Stomach (tissue), 9 donors: Measurements from ENCODE around the gene LDLRAD3. TPM values are rescaled to one million over a fixed set of nuclear protein-coding genes. Genes with fewer than 3 reads are reported as not detected.

Source experiments
- DNase-seq, 2 donors: peaks; one replicate each; pipeline versions ENCODE4 v3.0.0 to v3.0.0-alpha.2; 2013 to 2019
- H3K27ac ChIP-seq, 5 donors: fragments of 200-600 bp in 4 of 5; sonication (generic) in 4 of 5; one replicate each; pipeline ENCODE4 v1.5.1; 2013 to 2019; ENCODE audit warnings: mild to moderate bottlenecking in 1 of 5, moderate library complexity in 1 of 5
- H3K27me3 ChIP-seq, 3 donors: fragments of 200-600 bp; sonication (generic); one replicate each; pipeline ENCODE4 v1.5.1; 2017 to 2019; ENCODE audit warnings: mixed run types in 1 of 3
- H3K36me3 ChIP-seq, 4 donors: fragments of 200-600 bp; sonication (generic); 1 replicate in 3 of 4; 2 replicates in 1 of 4; pipeline ENCODE4 v1.5.1; 2016 to 2019
- H3K4me1 ChIP-seq, 4 donors: fragments of 200-600 bp; sonication (generic); one replicate each; pipeline ENCODE4 v1.5.1; 2016 to 2019
- H3K4me3 ChIP-seq, 4 donors: fragments of 200-600 bp; sonication (generic) in 3 of 4; one replicate each; pipeline ENCODE4 v1.5.1; 2016 to 2019; ENCODE audit warnings: mild to moderate bottlenecking in 1 of 4
- H3K9me3 ChIP-seq, 4 donors: fragments of 200-600 bp; sonication (generic); one replicate each; pipeline ENCODE4 v1.5.1; 2016 to 2019
- EP300 ChIP-seq: sonication (generic); formaldehyde crosslinking; IDR thresholded peaks from one replicate; pipeline ENCODE4 v1.6.1; 2017; ENCODE audit warnings: antibody characterized with exemption
- POLR2A ChIP-seq, 4 donors: fragments of 450-650 bp; IDR thresholded peaks; one replicate each; pipeline ENCODE4 v1.6.1; 2016; ENCODE audit warnings: antibody characterized with exemption in 4 of 4, control low read depth in 2 of 4, mild to moderate bottlenecking in 1 of 4, moderate library complexity in 1 of 4
- POLR2AphosphoS5 ChIP-seq, 3 donors: sonication (generic); formaldehyde crosslinking; IDR thresholded peaks; one replicate each; pipeline ENCODE4 v1.6.1; 2016; ENCODE audit warnings: antibody characterized with exemption in 3 of 3
- WGBS, 5 donors: extraction: QIAGEN DNeasy Blood & Tissue Kit in 3 of 5; methylation state at CpG; one replicate each; pipeline versions ENCODE4 v1.1.5 to v1.1.7; 2013 to 2018; 5-methylcytosine and 5-hydroxymethylcytosine counted together
- intact Hi-C: fragments of 100-400 bp; cut with DNase I; formaldehyde crosslinking; loops from one replicate; pipeline ENCODE4 v1.15.1; 2023; ENCODE audit warnings: low total_unique reads
- polyA plus RNA-seq, 3 donors: library from polyadenylated mRNA; stranded (reverse); fragments of 200-250 nt; gene quantifications; one replicate each; pipeline ENCODE4 v1.2.3, GENCODE V29; 2013
- total RNA-seq, 5 donors: library from RNA; depleted of rRNA; stranded (reverse); fragments of >200 nt; gene quantifications; one replicate each; pipeline versions ENCODE4 v1.1.0 to v1.2.3, GENCODE V29; 2014 to 2016
- TF ChIP-seq, protein P1 (sequence below), 7 experiments: fragments of 450-650 bp in 4 of 7; fragments of 200-600 bp in 3 of 7; sonication (generic) in 3 of 7; IDR thresholded peaks; one replicate each; pipeline ENCODE4 v1.5.1; 2016 to 2019; ENCODE audit warnings: antibody characterized with exemption in 7 of 7, control low read depth in 2 of 7, mild to moderate bottlenecking in 1 of 7
- donor health status: healthy with polysubstance abuse.
- donor health status: Bipolar disorder and iron deficiency.
- donor health status: healthy.

Gene LDLRAD3
- total and polyA plus RNA-seq, 8 donors = 2.0 to 22.8 (median 7.9) TPM

DNA sequence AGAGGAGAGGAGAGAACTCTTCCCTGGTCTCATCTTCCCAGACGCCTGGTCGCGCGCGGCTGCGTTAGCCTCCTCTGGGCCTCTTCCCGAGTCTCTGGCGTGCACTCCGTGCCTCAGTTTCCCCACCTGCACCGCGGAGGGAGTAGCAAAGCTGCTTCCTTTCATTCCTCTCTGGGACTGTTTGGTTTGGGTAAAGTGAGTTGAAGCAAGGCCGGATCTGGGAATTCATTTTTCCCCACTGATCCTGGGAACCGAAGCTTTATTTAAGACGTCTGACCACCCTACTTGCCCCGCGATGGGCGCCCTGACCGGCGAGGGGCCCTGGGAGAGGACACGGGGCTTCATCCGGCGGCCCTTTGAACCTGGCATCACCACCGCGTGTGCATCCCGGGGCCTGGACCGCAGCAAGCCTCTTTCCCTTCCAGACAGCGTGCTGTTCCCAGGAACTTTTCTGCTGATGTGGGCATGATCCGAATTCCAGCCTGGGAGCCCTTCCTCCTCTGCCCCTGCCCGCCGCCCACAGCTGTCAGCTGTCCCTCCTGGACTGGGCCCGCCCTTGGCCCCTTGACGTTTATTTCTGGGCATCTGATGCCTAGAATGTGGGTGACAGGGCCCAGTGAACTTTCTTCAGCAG lies 758 bp downstream of the LDLRAD3 start:
- TF ChIP-seq POLR2AphosphoS5 (IDR thresholded peaks at IDR 0.05) (no peak), POLR2A (IDR thresholded peaks at IDR 0.05) (no peak), EP300 (no peak)
- TF ChIP-seq, protein P1, sequence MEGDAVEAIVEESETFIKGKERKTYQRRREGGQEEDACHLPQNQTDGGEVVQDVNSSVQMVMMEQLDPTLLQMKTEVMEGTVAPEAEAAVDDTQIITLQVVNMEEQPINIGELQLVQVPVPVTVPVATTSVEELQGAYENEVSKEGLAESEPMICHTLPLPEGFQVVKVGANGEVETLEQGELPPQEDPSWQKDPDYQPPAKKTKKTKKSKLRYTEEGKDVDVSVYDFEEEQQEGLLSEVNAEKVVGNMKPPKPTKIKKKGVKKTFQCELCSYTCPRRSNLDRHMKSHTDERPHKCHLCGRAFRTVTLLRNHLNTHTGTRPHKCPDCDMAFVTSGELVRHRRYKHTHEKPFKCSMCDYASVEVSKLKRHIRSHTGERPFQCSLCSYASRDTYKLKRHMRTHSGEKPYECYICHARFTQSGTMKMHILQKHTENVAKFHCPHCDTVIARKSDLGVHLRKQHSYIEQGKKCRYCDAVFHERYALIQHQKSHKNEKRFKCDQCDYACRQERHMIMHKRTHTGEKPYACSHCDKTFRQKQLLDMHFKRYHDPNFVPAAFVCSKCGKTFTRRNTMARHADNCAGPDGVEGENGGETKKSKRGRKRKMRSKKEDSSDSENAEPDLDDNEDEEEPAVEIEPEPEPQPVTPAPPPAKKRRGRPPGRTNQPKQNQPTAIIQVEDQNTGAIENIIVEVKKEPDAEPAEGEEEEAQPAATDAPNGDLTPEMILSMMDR (IDR thresholded peaks at IDR 0.05) = no peak
- DNase-seq = no peak
- Histone ChIP-seq H3K27me3 (peaks cover 0 to 7% (median 0%) of the 10 kb centered on the region in 3 donors), H3K4me3 (peak overlapping the region; percentile 58 to 78 (median 64)), H3K36me3 (no peaks in the 10 kb centered on the region), H3K4me1 (peaks cover 6 to 24% (median 17%) of the 10 kb centered on the region in 4 donors), H3K9me3 (no peaks in the 10 kb centered on the region), H3K27ac (peak overlapping the region in 4 of 5 donors; percentile 40 to 75 (median 49))
- WGBS, 5 donors = 16 to 24% (median 20%) methylated on average over 25 to 32 of the region's 32 CpGs
- intact Hi-C loops = no loop called here

DNA sequence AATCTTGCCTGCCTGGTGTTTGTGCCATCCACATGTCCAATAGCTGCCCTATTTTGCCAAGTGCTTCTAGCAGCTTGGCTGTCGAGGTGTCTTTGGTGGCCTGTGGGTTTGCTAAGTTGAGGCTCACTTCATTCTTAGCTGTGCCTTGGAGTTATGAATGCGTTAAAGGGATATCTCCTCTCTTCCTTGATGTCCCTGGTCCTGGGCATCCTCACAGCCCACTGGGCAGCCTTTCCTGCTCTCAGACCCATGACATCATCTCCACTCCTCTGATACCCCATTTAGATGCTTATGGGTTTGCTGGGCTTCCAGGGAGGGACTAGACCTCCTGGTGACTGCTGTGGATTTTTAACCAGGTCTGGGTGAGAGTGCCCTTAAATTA lies 1.3 kb downstream of the LDLRAD3 start:
- H3K9me3 ChIP-seq = no peaks in the 10 kb centered on the region
- peak overlapping the region in 4 of 5 donors; percentile 40 to 75 (median 49) for H3K27ac ChIP-seq
- peaks cover 0 to 7% (median 0%) of the 10 kb centered on the region in 3 donors for H3K27me3 ChIP-seq
- H3K36me3 ChIP-seq = no peaks in the 10 kb centered on the region
- no peak for DNase-seq
- no peak for TF ChIP-seq EP300
- TF ChIP-seq, protein P1 (IDR thresholded peaks at IDR 0.05) = no peak
- no peak for TF ChIP-seq POLR2AphosphoS5 (IDR thresholded peaks at IDR 0.05)
- no peak for TF ChIP-seq POLR2A (IDR thresholded peaks at IDR 0.05)
- H3K4me3 ChIP-seq = peak overlapping the region; percentile 58 to 78 (median 64)
- WGBS, 5 donors = 61 to 84% (median 69%) methylated on average over 2 of the region's 2 CpGs
- intact Hi-C loops = no loop called here
- peaks cover 6 to 29% (median 17%) of the 10 kb centered on the region in 4 donors for H3K4me1 ChIP-seq

DNA sequence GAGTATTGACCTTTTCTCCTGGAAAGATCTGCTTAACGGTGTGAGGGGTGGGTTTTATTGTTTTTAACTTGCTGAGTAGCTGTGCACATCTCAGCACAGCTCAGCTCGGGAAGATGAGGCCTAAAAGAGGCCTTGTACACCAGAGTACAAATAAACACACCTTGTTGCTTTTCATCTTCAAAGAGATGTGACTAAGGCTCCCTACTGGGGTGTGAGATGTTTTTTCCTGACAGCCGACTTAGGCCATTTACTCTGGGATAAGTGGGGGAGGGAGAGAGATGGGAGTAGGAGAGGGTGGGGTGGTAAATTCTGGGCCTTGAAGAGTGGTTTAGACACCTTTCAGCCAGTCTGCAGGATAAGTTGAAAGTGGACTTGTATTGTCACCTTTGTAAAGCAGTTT lies 2.9 kb downstream of the LDLRAD3 start:
- no peak overlapping the region for H3K4me3 ChIP-seq
- no peak for TF ChIP-seq POLR2A (IDR thresholded peaks at IDR 0.05)
- no peak for TF ChIP-seq EP300
- TF ChIP-seq, protein P1 (IDR thresholded peaks at IDR 0.05) = no peak
- no peak for DNase-seq
- peaks cover 0 to 7% (median 0%) of the 10 kb centered on the region in 3 donors for H3K27me3 ChIP-seq
- 59 to 90% (median 64%) methylated on average over 3 of the region's 3 CpGs for WGBS, 5 donors
- H3K27ac ChIP-seq = peak overlapping the region in 1 of 5 donors; percentile 3
- no peaks in the 10 kb centered on the region for H3K9me3 ChIP-seq
- no peaks in the 10 kb centered on the region for H3K36me3 ChIP-seq
- H3K4me1 ChIP-seq = peaks cover 6 to 36% (median 17%) of the 10 kb centered on the region in 4 donors
- intact Hi-C loops = no loop called here

DNA sequence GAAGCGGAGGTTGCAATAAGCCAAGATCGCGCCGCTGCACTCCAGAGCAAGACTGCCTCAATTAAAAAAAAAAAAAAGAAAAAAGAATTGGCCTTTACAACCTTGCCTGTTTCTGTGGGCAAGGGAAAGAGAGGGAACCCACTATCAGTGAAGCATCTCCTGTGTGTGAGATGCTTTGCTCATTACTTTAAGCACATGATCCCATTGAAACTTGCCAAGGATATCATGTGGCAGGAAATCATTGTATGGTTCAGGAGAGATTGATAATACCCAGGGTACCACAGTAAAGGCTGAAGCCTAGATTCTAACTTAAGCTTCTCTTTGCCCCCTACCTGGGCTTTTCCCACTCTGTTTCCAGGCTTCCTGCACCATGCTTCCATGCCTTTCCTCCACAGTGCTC lies 3.6 kb downstream of the LDLRAD3 start:
- H3K4me3 ChIP-seq = no peak overlapping the region
- peaks cover 6 to 39% (median 17%) of the 10 kb centered on the region in 4 donors for H3K4me1 ChIP-seq
- TF ChIP-seq POLR2AphosphoS5 (IDR thresholded peaks at IDR 0.05) (no peak), POLR2A (IDR thresholded peaks at IDR 0.05) (no peak), EP300 (no peak)
- TF ChIP-seq, protein P1 (IDR thresholded peaks at IDR 0.05) = no peak
- DNase-seq = no peak
- intact Hi-C loops = no loop called here
- no peak overlapping the region for H3K27ac ChIP-seq
- no peaks in the 10 kb centered on the region for H3K36me3 ChIP-seq
- peaks cover 0 to 7% (median 0%) of the 10 kb centered on the region in 3 donors for H3K27me3 ChIP-seq
- no peaks in the 10 kb centered on the region for H3K9me3 ChIP-seq
- 88 to 99% (median 97%) methylated on average over 4 of the region's 4 CpGs for WGBS, 5 donors
